ENCODE measurements around the gene OCIAD2.
A peak's percentile ranks its signal among the peaks of the same experiment; 100 is the strongest.
"Not testable (repeated sequence)": the region's sequence is repeated elsewhere in the genome, so short reads cannot be mapped to it uniquely, and the experiment has no call there.

Gene OCIAD2

GRCh38 chr4:48906206-48907173 is at the start of gene OCIAD2:
OCIAD2 (minus strand) TSS chr4:48906774; CDS start chr4:48904549, 2,225 bp downstream.
- DNase-seq = peak; percentile 88

GRCh38 chr4:48954314-48954713 is 47.7 kb upstream of the OCIAD2 start:
- no peak for DNase-seq

- DNase-seq = no peak
Measured at GRCh38 chr4:48949518-48950219, 43.1 kb upstream of the OCIAD2 start.

- no peak for DNase-seq
Measured at GRCh38 chr4:48949086-48949485, 42.5 kb upstream of the OCIAD2 start.

GRCh38 chr4:48947731-48948130 is 41.2 kb upstream of the OCIAD2 start:
- no peak for DNase-seq

- no peak for DNase-seq
Measured at GRCh38 chr4:48945981-48946380, 39.4 kb upstream of the OCIAD2 start.

GRCh38 chr4:48944756-48945241 is 38.2 kb upstream of the OCIAD2 start:
- peak; percentile 21 for DNase-seq

- DNase-seq = no peak
Measured at GRCh38 chr4:48944252-48944651, 37.7 kb upstream of the OCIAD2 start.

GRCh38 chr4:48943387-48943786 is 36.8 kb upstream of the OCIAD2 start:
- DNase-seq = no peak

- DNase-seq = no peak
Measured at GRCh38 chr4:48939785-48940184, 33.2 kb upstream of the OCIAD2 start.

GRCh38 chr4:48938831-48939230 is 32.3 kb upstream of the OCIAD2 start:
- no peak for DNase-seq

- DNase-seq = no peak
Measured at GRCh38 chr4:48937033-48937432, 30.5 kb upstream of the OCIAD2 start.

GRCh38 chr4:48931459-48931858 is 24.9 kb upstream of the OCIAD2 start:
- no peak for DNase-seq

- no peak for DNase-seq
Measured at GRCh38 chr4:48930654-48931053, 24.1 kb upstream of the OCIAD2 start.

- DNase-seq = no peak
Measured at GRCh38 chr4:48924416-48924815, 17.8 kb upstream of the OCIAD2 start.

GRCh38 chr4:48923065-48923464 is 16.5 kb upstream of the OCIAD2 start:
- not testable (repeated sequence) for DNase-seq

- no peak for DNase-seq
Measured at GRCh38 chr4:48914311-48914710, 7.7 kb upstream of the OCIAD2 start.

GRCh38 chr4:48913346-48913745 is 6.8 kb upstream of the OCIAD2 start:
- no peak for DNase-seq

- no peak for DNase-seq
Measured at GRCh38 chr4:48912349-48912748, 5.8 kb upstream of the OCIAD2 start.

GRCh38 chr4:48910511-48910910 is 3.9 kb upstream of the OCIAD2 start:
- no peak for DNase-seq

GRCh38 chr4:48909697-48910096 is 3.1 kb upstream of the OCIAD2 start:
- DNase-seq = no peak

GRCh38 chr4:48908687-48909086 is 2.1 kb upstream of the OCIAD2 start:
- DNase-seq = no peak

GRCh38 chr4:48907706-48908477 is 1.3 kb upstream of the OCIAD2 start:
- no peak for DNase-seq
